RWPE2 (cell line): Measurements from ENCODE around the gene ITGB7.

ENCODE experiments used
- ATAC-seq: fragments of 200-7000 bp; cut with Tn5 transposase; 3 replicates; pipeline ENCODE4 v1.9.1; 2021; ENCODE audit warnings: low read depth
- DNase-seq: peaks from one replicate; pipeline ENCODE4 v3.0.0-alpha.2; 2020; ENCODE audit warnings: low spot score
- H3K27ac ChIP-seq: fragments of 450-650 bp; 2 replicates; pipeline ENCODE4 v1.5.1; 2017; ENCODE audit warnings: mild to moderate bottlenecking; ENCODE audit not compliant: poor library complexity, severe bottlenecking
- H3K27me3 ChIP-seq: fragments of 250-450 bp; sonication (Bioruptor Pico); 2 replicates; pipeline ENCODE4 v1.5.1; 2021; ENCODE audit warnings: mild to moderate bottlenecking, moderate library complexity; ENCODE audit not compliant: insufficient read depth, poor library complexity, severe bottlenecking
- H3K36me3 ChIP-seq: fragments of 250-450 bp; sonication (Bioruptor Pico); 2 replicates; pipeline ENCODE4 v1.5.1; 2020; ENCODE audit warnings: low read depth, mild to moderate bottlenecking, moderate library complexity
- H3K4me1 ChIP-seq: fragments of 250-450 bp; sonication (Bioruptor Pico); 2 replicates; pipeline ENCODE4 v1.5.1; 2021; ENCODE audit warnings: mild to moderate bottlenecking, moderate library complexity; ENCODE audit not compliant: insufficient read depth, poor library complexity, severe bottlenecking
- H3K4me3 ChIP-seq: fragments of 250-450 bp; sonication (Bioruptor Pico); 2 replicates; pipeline ENCODE4 v1.5.1; 2021; ENCODE audit warnings: mild to moderate bottlenecking, moderate library complexity; ENCODE audit not compliant: severe bottlenecking
- H3K9me3 ChIP-seq: fragments of 250-450 bp; sonication (Bioruptor Pico); 2 replicates; pipeline ENCODE4 v1.5.1; 2021; ENCODE audit warnings: mild to moderate bottlenecking, moderate library complexity; ENCODE audit not compliant: severe bottlenecking
- CTCF ChIP-seq: fragments of 450-650 bp; IDR thresholded peaks from one replicate; pipeline ENCODE4 v1.5.1; 2017; ENCODE audit warnings: mild to moderate bottlenecking, moderate library complexity; ENCODE audit not compliant: poor library complexity, severe bottlenecking

Gene ITGB7

GRCh38 chr12:53211476-53212381 is 4.7 kb upstream of the ITGB7 start:
- Histone ChIP-seq H3K9me3 (no peaks in the 10 kb centered on the region), H3K27me3 (no peaks in the 10 kb centered on the region), H3K36me3 (peaks cover 45% of the 10 kb centered on the region), H3K4me1 (peaks cover 3% of the 10 kb centered on the region), H3K4me3 (no peak overlapping the region), H3K27ac (no peak overlapping the region)
- peak; percentile 26 for TF ChIP-seq CTCF
- DNase-seq: no peak
- no peak for ATAC-seq

- Histone ChIP-seq H3K36me3 (peaks cover 45% of the 10 kb centered on the region), H3K27ac (no peak overlapping the region), H3K27me3 (no peaks in the 10 kb centered on the region), H3K9me3 (no peaks in the 10 kb centered on the region), H3K4me3 (no peak overlapping the region), H3K4me1 (no peaks in the 10 kb centered on the region)
- ATAC-seq (no peak), DNase-seq (no peak)
- TF ChIP-seq CTCF: no peak
Measured at GRCh38 chr12:53210843-53211242, 3.8 kb upstream of the ITGB7 start.

- ATAC-seq: no peak
- no peak for DNase-seq
- peaks cover 39% of the 10 kb centered on the region for H3K36me3 ChIP-seq
- H3K4me1 ChIP-seq: no peaks in the 10 kb centered on the region
- no peaks in the 10 kb centered on the region for H3K9me3 ChIP-seq
- no peak overlapping the region for H3K4me3 ChIP-seq
- no peaks in the 10 kb centered on the region for H3K27me3 ChIP-seq
- no peak for TF ChIP-seq CTCF
- H3K27ac ChIP-seq: no peak overlapping the region
Measured at GRCh38 chr12:53208877-53209463, 1.9 kb upstream of the ITGB7 start.

GRCh38 chr12:53208435-53208834 is 1.4 kb upstream of the ITGB7 start:
- Histone ChIP-seq H3K4me3 (no peak overlapping the region), H3K36me3 (peaks cover 34% of the 10 kb centered on the region), H3K27ac (no peak overlapping the region), H3K4me1 (no peaks in the 10 kb centered on the region), H3K27me3 (no peaks in the 10 kb centered on the region), H3K9me3 (no peaks in the 10 kb centered on the region)
- DNase-seq: no peak
- no peak for TF ChIP-seq CTCF
- ATAC-seq: no peak
